GM10266 (cell line): ENCODE results near the gene UGT1A10.
"Not testable (repeated sequence)": the region's sequence is repeated elsewhere in the genome, so short reads cannot be mapped to it uniquely, and the experiment has no call there.

Experiments used
- DNase-seq: peaks from one replicate; pipeline ENCODE4 v3.0.0; 2012; ENCODE audit errors: extremely low spot score
- TF ChIP-seq, protein P1 (sequence below): IDR thresholded peaks from 2 replicates; pipeline ENCODE4 v1.5.1; 2012; ENCODE audit warnings: mild to moderate bottlenecking, low read depth; ENCODE audit not compliant: control insufficient read depth, insufficient read depth; ENCODE audit errors: missing control alignments

UGT1A10 gene

DNA sequence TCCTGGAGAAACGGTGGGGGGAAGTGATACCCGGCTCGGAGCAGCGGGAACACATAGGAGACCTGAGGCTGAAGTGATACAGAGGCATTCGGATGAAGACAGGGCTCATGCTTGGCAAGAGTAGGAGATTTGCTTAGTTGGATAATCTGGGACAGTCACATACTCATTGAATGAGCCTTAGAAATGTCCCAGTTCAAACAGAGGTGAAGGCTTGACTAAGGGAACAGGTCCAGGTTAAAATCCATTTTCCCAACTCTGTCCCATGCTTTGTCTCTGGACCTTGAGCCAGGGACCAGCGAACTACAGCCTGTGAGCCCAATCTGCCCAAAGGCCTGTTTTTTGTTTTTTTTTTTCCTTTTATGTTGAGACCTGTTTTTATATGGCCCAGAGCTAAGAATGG, 57.7 kb downstream of the UGT1A10 start:
- TF ChIP-seq, protein P1, sequence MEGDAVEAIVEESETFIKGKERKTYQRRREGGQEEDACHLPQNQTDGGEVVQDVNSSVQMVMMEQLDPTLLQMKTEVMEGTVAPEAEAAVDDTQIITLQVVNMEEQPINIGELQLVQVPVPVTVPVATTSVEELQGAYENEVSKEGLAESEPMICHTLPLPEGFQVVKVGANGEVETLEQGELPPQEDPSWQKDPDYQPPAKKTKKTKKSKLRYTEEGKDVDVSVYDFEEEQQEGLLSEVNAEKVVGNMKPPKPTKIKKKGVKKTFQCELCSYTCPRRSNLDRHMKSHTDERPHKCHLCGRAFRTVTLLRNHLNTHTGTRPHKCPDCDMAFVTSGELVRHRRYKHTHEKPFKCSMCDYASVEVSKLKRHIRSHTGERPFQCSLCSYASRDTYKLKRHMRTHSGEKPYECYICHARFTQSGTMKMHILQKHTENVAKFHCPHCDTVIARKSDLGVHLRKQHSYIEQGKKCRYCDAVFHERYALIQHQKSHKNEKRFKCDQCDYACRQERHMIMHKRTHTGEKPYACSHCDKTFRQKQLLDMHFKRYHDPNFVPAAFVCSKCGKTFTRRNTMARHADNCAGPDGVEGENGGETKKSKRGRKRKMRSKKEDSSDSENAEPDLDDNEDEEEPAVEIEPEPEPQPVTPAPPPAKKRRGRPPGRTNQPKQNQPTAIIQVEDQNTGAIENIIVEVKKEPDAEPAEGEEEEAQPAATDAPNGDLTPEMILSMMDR: no peak
- no peak for DNase-seq

DNA sequence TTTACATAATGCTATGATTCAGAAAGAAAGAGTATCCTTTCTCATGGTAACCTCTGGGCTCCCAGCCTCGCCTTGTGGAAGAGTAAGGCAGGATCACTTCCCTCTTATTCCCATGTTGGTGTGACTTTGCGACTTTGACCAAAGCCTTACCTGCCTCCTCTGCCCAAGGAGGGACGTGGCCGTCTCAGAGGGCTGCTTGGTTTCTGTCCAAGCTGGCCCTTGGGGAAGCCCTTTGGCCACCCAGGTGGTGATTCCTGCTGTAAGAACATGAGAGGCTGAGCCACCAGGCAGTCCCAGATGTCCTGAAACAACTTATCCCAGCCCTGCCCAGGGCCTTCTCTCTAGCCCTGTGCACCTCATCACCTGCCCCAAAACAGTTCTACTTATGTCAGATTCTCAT, 62.5 kb downstream of the UGT1A10 start:
- TF ChIP-seq, protein P1: no peak
- no peak for DNase-seq

DNA sequence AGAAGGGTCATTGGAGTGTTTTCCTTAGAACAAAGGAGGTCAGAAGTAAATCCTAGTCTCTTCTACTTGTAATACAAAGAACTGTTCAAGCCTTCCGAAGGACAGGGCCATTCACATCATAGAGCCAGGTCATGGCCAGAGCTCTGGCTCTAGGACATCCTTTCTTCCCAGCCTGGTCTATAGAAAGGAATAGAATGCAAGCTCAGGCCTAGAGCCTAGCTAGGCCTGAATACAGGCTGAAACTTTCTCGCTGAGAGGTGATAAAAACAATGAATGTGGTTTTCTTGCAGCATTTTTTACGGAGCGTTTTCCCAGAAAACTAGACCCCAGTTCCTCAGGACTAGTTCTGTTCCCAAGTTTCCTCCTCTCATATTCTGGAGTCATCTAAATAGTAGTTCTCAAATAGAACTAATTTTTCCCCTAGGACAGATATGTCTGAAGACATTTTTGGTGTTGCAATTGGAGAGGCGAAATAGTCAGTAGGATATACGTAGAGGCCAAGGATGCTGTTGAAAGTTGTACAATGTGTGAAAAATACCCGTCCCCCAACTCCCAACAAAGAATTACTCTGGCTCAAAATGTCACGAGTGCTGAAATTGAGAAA, 63.3 kb downstream of the UGT1A10 start:
- TF ChIP-seq, protein P1: no peak
- DNase-seq: no peak

DNA sequence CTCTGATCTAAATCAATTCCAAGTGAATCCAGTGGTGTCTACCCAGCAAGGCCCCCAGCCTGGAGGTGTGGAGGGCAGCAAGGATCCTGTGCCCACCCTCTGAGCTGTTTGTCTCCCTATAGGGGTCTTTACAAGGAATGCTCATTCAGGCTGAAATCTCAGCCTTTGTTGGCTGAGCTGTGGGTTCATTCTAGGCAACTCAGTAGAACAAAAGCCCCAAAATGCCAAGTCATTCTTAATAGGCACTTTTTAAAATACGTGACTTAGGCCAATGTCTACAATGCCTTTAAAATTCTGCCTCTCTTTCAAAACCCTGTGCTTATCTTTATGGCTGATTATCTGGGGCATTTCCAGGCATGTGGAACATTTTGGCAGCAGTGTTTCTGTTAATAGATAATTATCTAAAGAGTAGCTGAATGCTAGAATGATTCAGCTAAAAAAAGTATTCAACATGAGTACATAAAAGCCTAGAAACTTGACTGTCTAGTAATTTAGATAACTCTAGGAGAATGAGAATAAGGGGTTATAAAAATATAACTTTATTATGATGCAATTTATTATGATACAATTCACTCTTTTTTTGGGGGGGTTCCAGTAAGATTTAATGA, 63.9 kb downstream of the UGT1A10 start:
- TF ChIP-seq, protein P1: no peak
- no peak for DNase-seq

DNA sequence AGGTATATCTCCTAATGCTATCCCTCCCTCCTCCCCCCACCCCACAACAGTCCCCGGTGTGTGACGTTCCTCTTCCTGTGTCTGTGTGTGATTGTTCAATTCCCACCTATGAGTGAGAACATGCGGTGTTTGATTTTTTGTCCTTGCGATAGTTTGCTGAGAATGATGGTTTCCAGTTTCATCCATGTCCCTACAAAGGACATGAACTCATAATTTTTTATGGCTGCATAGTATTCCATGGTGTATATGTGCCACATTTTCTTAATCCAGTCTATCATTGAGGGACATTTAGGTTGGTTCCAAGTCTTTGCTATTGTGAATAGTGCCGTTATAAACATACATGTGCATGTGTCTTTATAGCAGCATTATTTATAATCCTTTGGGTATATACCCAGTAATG, 64.6 kb downstream of the UGT1A10 start:
- DNase-seq: not testable (repeated sequence)

DNA sequence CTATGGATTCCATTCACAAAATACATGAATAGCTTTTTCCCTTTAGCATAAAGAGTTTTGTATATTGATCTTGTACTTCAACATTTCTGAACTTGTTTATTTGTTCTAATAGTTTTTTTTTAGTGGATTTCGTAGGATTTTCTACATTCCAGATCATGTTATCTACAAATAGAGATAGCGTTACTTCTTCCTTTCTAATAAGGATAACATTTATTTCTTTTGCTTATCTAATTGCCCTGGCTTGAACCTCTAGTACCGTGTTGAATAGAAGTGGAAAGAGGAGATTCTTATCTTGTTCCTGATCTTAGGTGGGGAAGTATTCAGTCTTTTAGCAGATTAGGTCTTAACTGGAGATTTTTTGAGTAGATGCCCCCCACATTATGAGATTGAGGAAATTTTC, 66.0 kb downstream of the UGT1A10 start:
- TF ChIP-seq, protein P1: no peak
- no peak for DNase-seq

DNA sequence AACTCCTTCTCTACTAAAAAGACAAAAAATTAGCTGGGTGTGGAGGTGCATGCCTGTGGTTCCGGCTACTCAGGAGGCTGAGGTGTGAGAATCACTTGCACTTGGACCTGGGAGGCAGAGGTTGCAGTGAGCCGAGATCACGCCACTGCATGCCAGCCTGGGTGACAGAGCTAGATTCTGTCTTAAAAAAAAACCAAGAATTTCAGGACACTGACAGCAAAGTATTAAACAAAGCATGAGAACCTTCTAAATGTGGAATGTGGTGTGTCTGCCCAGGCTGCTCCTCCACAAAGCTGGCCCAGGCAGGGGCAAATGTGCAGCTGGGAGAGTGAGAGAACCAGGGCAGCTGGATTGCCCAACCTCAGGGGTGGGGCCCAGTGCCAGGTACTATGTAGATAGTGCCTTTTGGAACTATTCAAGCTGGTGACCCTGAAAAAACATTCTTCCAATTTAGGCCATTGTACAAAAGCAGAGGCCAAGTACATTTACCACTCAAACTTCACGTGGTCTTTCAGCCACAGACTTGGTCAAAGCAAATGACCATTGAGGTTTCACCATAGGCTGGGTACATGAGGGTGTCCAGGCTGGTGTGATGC, 69.8 kb downstream of the UGT1A10 start:
- TF ChIP-seq, protein P1: no peak
- DNase-seq: no peak
